HepG2 (cell line): ENCODE data around the gene COQ6. TPM values are rescaled to one million over a fixed set of nuclear protein-coding genes. Genes with fewer than 3 reads are reported as not detected.

Experiments used
- ATAC-seq: fragments of 200-7000 bp; cut with Tn5 transposase; 3 replicates; pipeline ENCODE4 v1.9.1; 2020; ENCODE audit warnings: mild to moderate bottlenecking, moderate library complexity
- BruUV-seq: library from RNA; stranded (reverse); fragments of 400-500 nt; replicated peaks from 2 replicates; lab custom pipeline; 2021; lab: Mats Ljungman, UMichigan
- CTCF ChIA-PET: fragments of 300-600 bp; formaldehyde crosslinking; extraction: SDS; loops from one replicate; lab custom pipeline; 2021; ENCODE audit warnings: low total read pairs, inconsistent platforms, low intra/inter-chr PET ratio; lab: Yijun Ruan, JAX
- POLR2A ChIA-PET: fragments of 350-600 bp; sonication (Branson Sonifier 250); formaldehyde crosslinking; loops from one replicate; lab custom pipeline; 2020; ENCODE audit warnings: antibody characterized with exemption, inconsistent platforms; lab: Yijun Ruan, JAX
- DNase-seq: peaks from one replicate; pipeline ENCODE4 v3.0.0-alpha.2; 2015; ENCODE audit warnings: low spot score
- FAIRE-seq: peaks from 3 replicates; lab custom pipeline; 2011; peaks lifted over from hg19 to GRCh38; lab: Jason Lieb, UNC
- H2AFZ ChIP-seq: one replicate; pipeline ENCODE4 v1.6.1; 2011; ENCODE audit warnings: low read length, inconsistent platforms
- H3K27ac ChIP-seq: fragments of 300-600 bp; 3 replicates; pipeline ENCODE4 v1.8.0; 2011; ENCODE audit warnings: mixed run types, mild to moderate bottlenecking, mixed read lengths, low read length, inconsistent platforms; ENCODE audit not compliant: insufficient read depth; ENCODE audit errors: extremely low read length
- H3K27me3 ChIP-seq, 2 experiments: fragments of 200-600 bp in 1 of 2; 2 replicates in 1 of 2; 3 replicates in 1 of 2; pipeline versions ENCODE4 v1.6.0 to v1.8.0; 2011; ENCODE audit warnings: low read length in 2 of 2, mild to moderate bottlenecking in 2 of 2, moderate library complexity in 2 of 2, inconsistent platforms in 1 of 2; ENCODE audit not compliant: insufficient read depth in 2 of 2, control insufficient read depth in 1 of 2
- H3K36me3 ChIP-seq, 2 experiments: fragments of 200-600 bp in 1 of 2; replicated peaks in 1 of 2; 2 replicates in 1 of 2; 3 replicates in 1 of 2; pipeline versions ENCODE4 v1.5.1 to v1.8.0; 2011; ENCODE audit warnings: low read length in 2 of 2, inconsistent platforms in 1 of 2; ENCODE audit not compliant: insufficient read depth in 2 of 2, control insufficient read depth in 1 of 2
- H3K4me1 ChIP-seq: 2 replicates; pipeline ENCODE4 v1.5.1; 2012; ENCODE audit warnings: low read length, inconsistent platforms; ENCODE audit not compliant: insufficient read depth
- H3K4me2 ChIP-seq: 2 replicates; pipeline ENCODE4 v1.6.0; 2011; ENCODE audit warnings: low read depth, low read length, inconsistent platforms
- H3K4me3 ChIP-seq, 3 experiments: fragments of 200-600 bp in 1 of 3; sonication (generic), shearing (Covaris generic) in 1 of 3; replicated peaks in 1 of 3; 2 replicates each; pipeline ENCODE4 v1.5.1; 2011 to 2016; ENCODE audit warnings: low read length in 3 of 3, inconsistent platforms in 2 of 3, low read depth in 2 of 3, mild to moderate bottlenecking in 2 of 3, control low read depth in 1 of 3, mixed read lengths in 1 of 3; ENCODE audit not compliant: insufficient read depth in 1 of 3
- H3K79me2 ChIP-seq: one replicate; pipeline ENCODE4 v1.6.1; 2011; ENCODE audit warnings: low read length, inconsistent platforms; ENCODE audit not compliant: insufficient read depth
- H3K9ac ChIP-seq: 2 replicates; pipeline ENCODE4 v1.6.0; 2011; ENCODE audit warnings: mild to moderate bottlenecking, low read depth, low read length, inconsistent platforms; ENCODE audit not compliant: insufficient read depth
- H3K9me3 ChIP-seq: 2 replicates; pipeline ENCODE4 v1.5.1; 2012; ENCODE audit warnings: mild to moderate bottlenecking, low read length
- H4K20me1 ChIP-seq: 2 replicates; pipeline ENCODE4 v1.6.0; 2011; ENCODE audit warnings: inconsistent platforms, mild to moderate bottlenecking, low read length, moderate library complexity; ENCODE audit not compliant: insufficient read depth
- AGO2 ChIP-seq: fragments of 200-400 bp; formaldehyde crosslinking; optimal IDR thresholded peaks from 2 replicates; pipeline ENCODE3; 2017; ENCODE audit warnings: mild to moderate bottlenecking, low read depth, low read length, moderate library complexity
- HNRNPH1 ChIP-seq: fragments of 200-400 bp; formaldehyde crosslinking; optimal IDR thresholded peaks from 2 replicates; pipeline ENCODE3; 2017; ENCODE audit warnings: mild to moderate bottlenecking, low read depth, low read length
- IRX3 ChIP-seq: sonication (generic); formaldehyde crosslinking; IDR thresholded peaks from 2 replicates; pipeline ENCODE4 v1.8.1; 2023; ENCODE audit warnings: mild to moderate bottlenecking, low read depth, missing genetic modification reagents, borderline replicate concordance
- MBNL3 ChIP-seq: fragments of 250-450 bp; sonication (Bioruptor Pico); conservative IDR thresholded peaks from 2 replicates; pipeline ENCODE4 v1.8.0; 2022; ENCODE audit warnings: mild to moderate bottlenecking, inconsistent platforms
- PCBP1 ChIP-seq: fragments of 200-400 bp; formaldehyde crosslinking; IDR thresholded peaks from 2 replicates; pipeline ENCODE4 v1.6.1; 2017; ENCODE audit warnings: mild to moderate bottlenecking, low read depth, low read length, borderline replicate concordance
- ZBTB20 ChIP-seq: sonication (generic); formaldehyde crosslinking; IDR thresholded peaks from 2 replicates; pipeline ENCODE4 v1.8.1; 2023; ENCODE audit warnings: missing genetic modification reagents, low read depth, mild to moderate bottlenecking, borderline replicate concordance
- ZBTB3 ChIP-seq: sonication (generic); formaldehyde crosslinking; IDR thresholded peaks from 2 replicates; pipeline ENCODE4 v1.4.0; 2020; ENCODE audit warnings: low read depth, mild to moderate bottlenecking, moderate library complexity, missing genetic modification reagents, borderline replicate concordance
- ZBTB7B ChIP-seq: sonication (generic); formaldehyde crosslinking; IDR thresholded peaks from 2 replicates; pipeline ENCODE4 v1.4.0; 2020; ENCODE audit warnings: missing genetic modification reagents
- ZNF350 ChIP-seq: sonication (generic); formaldehyde crosslinking; IDR thresholded peaks from 2 replicates; pipeline ENCODE4 v1.4.0; 2020; ENCODE audit warnings: mild to moderate bottlenecking, low read depth, missing genetic modification reagents, borderline replicate concordance
- ZNF558 ChIP-seq: sonication (generic); formaldehyde crosslinking; IDR thresholded peaks from 2 replicates; pipeline ENCODE4 v1.9.0; 2022; ENCODE audit warnings: mild to moderate bottlenecking, missing genetic modification reagents, borderline replicate concordance
- ZNF598 ChIP-seq: sonication (generic); formaldehyde crosslinking; IDR thresholded peaks from 2 replicates; pipeline ENCODE4 v1.5.1; 2020; ENCODE audit warnings: mild to moderate bottlenecking, missing genetic modification reagents, borderline replicate concordance
- WGBS: methylation state at CpG from one replicate; pipeline ENCODE4 v1.1.6; 2017; ENCODE audit warnings: low lambda C conversion rate; 5-methylcytosine and 5-hydroxymethylcytosine counted together
- in situ Hi-C: cut with HindIII; loops from 2 replicates; pipeline ENCODE4 v1.10.0; 2017; ENCODE audit warnings: low pct_unique_long_range_greater_than_20kb; ENCODE audit not compliant: extremely low pct_ligation_motif_present
- intact Hi-C: fragments of 100-400 bp; cut with micrococcal nuclease; formaldehyde crosslinking; loops from one replicate; pipeline ENCODE4 v1.10.0; 2022; ENCODE audit not compliant: unreplicated experiment
- polyA plus RNA-seq, 8 experiments: library from polyadenylated mRNA; depleted of rRNA in 3 of 8; stranded (reverse) in 7 of 8; unstranded in 1 of 8; fragments of >200 nt; fragmentation: Illumina TruSeq in 4 of 8; extraction: Trizol in 4 of 8; gene quantifications; 2 replicates each; pipeline versions ENCODE4 v1.2.1 to v1.2.3, GENCODE V29; 2011 to 2016; ENCODE audit warnings: low read depth in 4 of 8, missing spikeins in 1 of 8, mixed read lengths in 1 of 8; ENCODE audit not compliant: insufficient read depth in 1 of 8
- total RNA-seq, 5 experiments: library from RNA; depleted of rRNA; stranded (reverse); fragments of >200 nt; fragmentation: Illumina TruSeq; extraction: Trizol; gene quantifications; 2 replicates each; pipeline ENCODE4 v1.2.3, GENCODE V29; 2016; ENCODE audit warnings: low read depth in 1 of 5
- TF ChIP-seq, protein P1 (sequence below): sonication (generic); formaldehyde crosslinking; IDR thresholded peaks from 2 replicates; pipeline ENCODE4 v1.9.0; 2021; ENCODE audit warnings: missing genetic modification reagents, mild to moderate bottlenecking, borderline replicate concordance
- TF ChIP-seq, protein P2 (sequence below): sonication (generic); formaldehyde crosslinking; IDR thresholded peaks from 2 replicates; pipeline ENCODE4 v1.8.1; 2023; ENCODE audit warnings: mild to moderate bottlenecking, missing genetic modification reagents
- TF ChIP-seq, protein P3 (sequence below): fragments of 450-650 bp; IDR thresholded peaks from 2 replicates; pipeline ENCODE4 v1.6.1; 2017
- TF ChIP-seq, protein P4 (sequence below): IDR thresholded peaks from 2 replicates; pipeline ENCODE4 v1.6.1; 2016; ENCODE audit warnings: low read depth, control low read depth
- TF ChIP-seq, protein P5 (sequence below): sonication (generic); formaldehyde crosslinking; IDR thresholded peaks from 2 replicates; pipeline ENCODE4 v1.4.0; 2020; ENCODE audit warnings: mild to moderate bottlenecking, missing genetic modification reagents, borderline replicate concordance

The COQ6 gene
- total and polyA plus RNA-seq, 2 of the 13 experiments (the other 11 are each of a cell fraction or from before 2014, with no cell fraction given): 18.9 to 34.7 TPM

- TF ChIP-seq, protein P1, sequence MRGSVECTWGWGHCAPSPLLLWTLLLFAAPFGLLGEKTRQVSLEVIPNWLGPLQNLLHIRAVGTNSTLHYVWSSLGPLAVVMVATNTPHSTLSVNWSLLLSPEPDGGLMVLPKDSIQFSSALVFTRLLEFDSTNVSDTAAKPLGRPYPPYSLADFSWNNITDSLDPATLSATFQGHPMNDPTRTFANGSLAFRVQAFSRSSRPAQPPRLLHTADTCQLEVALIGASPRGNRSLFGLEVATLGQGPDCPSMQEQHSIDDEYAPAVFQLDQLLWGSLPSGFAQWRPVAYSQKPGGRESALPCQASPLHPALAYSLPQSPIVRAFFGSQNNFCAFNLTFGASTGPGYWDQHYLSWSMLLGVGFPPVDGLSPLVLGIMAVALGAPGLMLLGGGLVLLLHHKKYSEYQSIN: no peak
- TF ChIP-seq AGO2 (no peak), HNRNPH1 (no peak)
- TF ChIP-seq, protein P2, sequence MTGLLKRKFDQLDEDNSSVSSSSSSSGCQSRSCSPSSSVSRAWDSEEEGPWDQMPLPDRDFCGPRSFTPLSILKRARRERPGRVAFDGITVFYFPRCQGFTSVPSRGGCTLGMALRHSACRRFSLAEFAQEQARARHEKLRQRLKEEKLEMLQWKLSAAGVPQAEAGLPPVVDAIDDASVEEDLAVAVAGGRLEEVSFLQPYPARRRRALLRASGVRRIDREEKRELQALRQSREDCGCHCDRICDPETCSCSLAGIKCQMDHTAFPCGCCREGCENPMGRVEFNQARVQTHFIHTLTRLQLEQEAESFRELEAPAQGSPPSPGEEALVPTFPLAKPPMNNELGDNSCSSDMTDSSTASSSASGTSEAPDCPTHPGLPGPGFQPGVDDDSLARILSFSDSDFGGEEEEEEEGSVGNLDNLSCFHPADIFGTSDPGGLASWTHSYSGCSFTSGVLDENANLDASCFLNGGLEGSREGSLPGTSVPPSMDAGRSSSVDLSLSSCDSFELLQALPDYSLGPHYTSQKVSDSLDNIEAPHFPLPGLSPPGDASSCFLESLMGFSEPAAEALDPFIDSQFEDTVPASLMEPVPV: no peak
These were observed 15.1 kb downstream of the COQ6 start (continued) for GRCh38 chr14:73965216-73965615.

DNA sequence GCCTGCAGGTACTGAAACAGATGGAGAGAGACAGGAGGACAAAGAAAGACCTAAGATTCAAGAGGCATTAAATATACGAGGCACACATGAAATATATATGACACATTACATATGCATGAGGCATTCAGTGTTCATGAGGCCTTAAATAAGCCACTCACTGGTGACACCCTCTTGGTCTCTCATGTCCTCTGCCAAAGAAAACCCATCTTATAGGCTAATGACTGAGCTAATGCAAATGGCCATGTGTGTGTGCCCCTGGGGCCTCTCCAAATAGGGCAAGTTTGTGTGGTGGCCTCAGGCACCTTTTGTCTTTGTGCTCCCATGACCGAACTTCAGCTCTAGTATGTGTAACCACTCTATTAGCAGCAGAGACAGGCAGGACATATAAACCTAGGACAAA is 18.8 kb downstream of the COQ6 start:
- WGBS: 80% methylated on average over 1 of the region's 2 CpGs
- no peak for DNase-seq
- CTCF ChIA-PET: no interaction called here
- POLR2A ChIA-PET: no interaction called here
- Histone ChIP-seq H3K4me2 (no peak overlapping the region), H3K9ac (no peak overlapping the region), H3K36me3 (peaks cover 35 to 80% of the 10 kb centered on the region in 2 experiments), H3K4me1 (no peaks in the 10 kb centered on the region), H3K4me3 (no peak overlapping the region), H4K20me1 (no peaks in the 10 kb centered on the region), H3K79me2 (no peaks in the 10 kb centered on the region), H3K9me3 (no peaks in the 10 kb centered on the region), H3K27me3 (no peaks in the 10 kb centered on the region), H3K27ac (no peak overlapping the region), H2AFZ (no peak overlapping the region)
- ATAC-seq: no peak
- FAIRE-seq: no peak
- in situ Hi-C loops (no loop called here), intact Hi-C loops (no loop called here)
- no TSS peak for BruUV-seq
- TF ChIP-seq PCBP1 (no peak), ZNF350 (CRISPR knock-in tag) (no peak), ZNF598 (no peak), ZBTB7B (CRISPR knock-in tag) (no peak), ZBTB20 (CRISPR knock-in tag) (no peak), MBNL3 (CRISPR knock-in tag) (no peak), IRX3 (CRISPR knock-in tag) (no peak), ZNF558 (no peak), ZBTB3 (CRISPR knock-in tag) (no peak)
- TF ChIP-seq, protein P3, sequence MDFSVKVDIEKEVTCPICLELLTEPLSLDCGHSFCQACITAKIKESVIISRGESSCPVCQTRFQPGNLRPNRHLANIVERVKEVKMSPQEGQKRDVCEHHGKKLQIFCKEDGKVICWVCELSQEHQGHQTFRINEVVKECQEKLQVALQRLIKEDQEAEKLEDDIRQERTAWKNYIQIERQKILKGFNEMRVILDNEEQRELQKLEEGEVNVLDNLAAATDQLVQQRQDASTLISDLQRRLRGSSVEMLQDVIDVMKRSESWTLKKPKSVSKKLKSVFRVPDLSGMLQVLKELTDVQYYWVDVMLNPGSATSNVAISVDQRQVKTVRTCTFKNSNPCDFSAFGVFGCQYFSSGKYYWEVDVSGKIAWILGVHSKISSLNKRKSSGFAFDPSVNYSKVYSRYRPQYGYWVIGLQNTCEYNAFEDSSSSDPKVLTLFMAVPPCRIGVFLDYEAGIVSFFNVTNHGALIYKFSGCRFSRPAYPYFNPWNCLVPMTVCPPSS: no peak
- TF ChIP-seq, protein P4, sequence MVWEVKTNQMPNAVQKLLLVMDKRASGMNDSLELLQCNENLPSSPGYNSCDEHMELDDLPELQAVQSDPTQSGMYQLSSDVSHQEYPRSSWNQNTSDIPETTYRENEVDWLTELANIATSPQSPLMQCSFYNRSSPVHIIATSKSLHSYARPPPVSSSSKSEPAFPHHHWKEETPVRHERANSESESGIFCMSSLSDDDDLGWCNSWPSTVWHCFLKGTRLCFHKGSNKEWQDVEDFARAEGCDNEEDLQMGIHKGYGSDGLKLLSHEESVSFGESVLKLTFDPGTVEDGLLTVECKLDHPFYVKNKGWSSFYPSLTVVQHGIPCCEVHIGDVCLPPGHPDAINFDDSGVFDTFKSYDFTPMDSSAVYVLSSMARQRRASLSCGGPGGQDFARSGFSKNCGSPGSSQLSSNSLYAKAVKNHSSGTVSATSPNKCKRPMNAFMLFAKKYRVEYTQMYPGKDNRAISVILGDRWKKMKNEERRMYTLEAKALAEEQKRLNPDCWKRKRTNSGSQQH: no peak
- TF ChIP-seq, protein P5, sequence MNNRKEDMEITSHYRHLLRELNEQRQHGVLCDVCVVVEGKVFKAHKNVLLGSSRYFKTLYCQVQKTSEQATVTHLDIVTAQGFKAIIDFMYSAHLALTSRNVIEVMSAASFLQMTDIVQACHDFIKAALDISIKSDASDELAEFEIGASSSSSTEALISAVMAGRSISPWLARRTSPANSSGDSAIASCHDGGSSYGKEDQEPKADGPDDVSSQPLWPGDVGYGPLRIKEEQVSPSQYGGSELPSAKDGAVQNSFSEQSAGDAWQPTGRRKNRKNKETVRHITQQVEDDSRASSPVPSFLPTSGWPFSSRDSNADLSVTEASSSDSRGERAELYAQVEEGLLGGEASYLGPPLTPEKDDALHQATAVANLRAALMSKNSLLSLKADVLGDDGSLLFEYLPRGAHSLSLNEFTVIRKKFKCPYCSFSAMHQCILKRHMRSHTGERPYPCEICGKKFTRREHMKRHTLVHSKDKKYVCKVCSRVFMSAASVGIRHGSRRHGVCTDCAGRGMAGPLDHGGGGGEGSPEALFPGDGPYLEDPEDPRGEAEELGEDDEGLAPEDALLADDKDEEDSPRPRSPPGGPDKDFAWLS (CRISPR knock-in tag): no peak
